HG03095 (cell line): ENCODE data around the gene PLK5.
"Not testable (repeated sequence)": the region's sequence is repeated elsewhere in the genome, so short reads cannot be mapped to it uniquely, and the experiment has no call there.

Experiments
- ATAC-seq: cut with Tn5 transposase; IDR thresholded peaks from one replicate; pipeline ENCODE4 v1.9.1; 2021; ENCODE audit warnings: moderate library complexity; ENCODE audit not compliant: unreplicated experiment

PLK5 gene

GRCh38 chr19:1523412-1524286 lies at the start of gene PLK5:
TSS of gene PLK5 (plus strand) at chr19:1524077. CDS start at chr19:1526997, 2,920 bp downstream.
- ATAC-seq: no peak

GRCh38 chr19:1474765-1475351 lies 49.0 kb upstream of the PLK5 start:
- ATAC-seq: no peak

GRCh38 chr19:1475751-1476437 lies 48.0 kb upstream of the PLK5 start:
- no peak for ATAC-seq

- not testable (repeated sequence) for ATAC-seq
These were observed 46.8 kb upstream of the PLK5 start for GRCh38 chr19:1477056-1477455.

- peak; percentile 78 for ATAC-seq
These were observed 44.8 kb upstream of the PLK5 start, which contains the start of gene C19orf25 for GRCh38 chr19:1478934-1479707. TSS of gene C19orf25 (minus strand) at chr19:1479215. CDS start at chr19:1478903, 312 bp downstream.

- no peak for ATAC-seq
These were observed 42.5 kb upstream of the PLK5 start for GRCh38 chr19:1481224-1481892.

GRCh38 chr19:1481893-1482360 lies 42.0 kb upstream of the PLK5 start:
- no peak for ATAC-seq

- no peak for ATAC-seq
These were observed 41.3 kb upstream of the PLK5 start for GRCh38 chr19:1482361-1483130.

GRCh38 chr19:1483131-1483978 lies 40.5 kb upstream of the PLK5 start:
- ATAC-seq: no peak

- no peak for ATAC-seq
These were observed 39.9 kb upstream of the PLK5 start for GRCh38 chr19:1483979-1484428.

- ATAC-seq: no peak
These were observed 36.9 kb upstream of the PLK5 start for GRCh38 chr19:1486720-1487575.

- ATAC-seq: no peak
These were observed 36.1 kb upstream of the PLK5 start for GRCh38 chr19:1487576-1488281.

GRCh38 chr19:1488282-1488601 lies 35.6 kb upstream of the PLK5 start:
- no peak for ATAC-seq

GRCh38 chr19:1489463-1490310 lies 34.2 kb upstream of the PLK5 start:
- no peak for ATAC-seq

GRCh38 chr19:1490311-1491113 lies 33.4 kb upstream of the PLK5 start, which contains the start of gene PCSK4:
TSS of gene PCSK4 (minus strand) at chr19:1490350. CDS start at chr19:1490346, 4 bp downstream.
- ATAC-seq: peak; percentile 69
